ENCODE measurements around the gene MTG2.
A peak's percentile ranks its signal among the peaks of the same experiment; 100 is the strongest.

Gene MTG2

GRCh38 chr20:62203378-62204030 is 20.7 kb downstream of the MTG2 start:
- no peak for DNase-seq (ENCODE audit: low read depth)
- no peak overlapping the region for H3K4me3 ChIP-seq (ENCODE audit: low read length)
- TF ChIP-seq CTCF (IDR thresholded peaks at IDR 0.05; ENCODE audit: insufficient read depth, low read depth, low read length, missing control alignments): no peak

GRCh38 chr20:62205618-62206387 is 23.0 kb downstream of the MTG2 start:
- no peak for DNase-seq (ENCODE audit: low read depth)
- H3K4me3 ChIP-seq (ENCODE audit: low read length): no peak overlapping the region
- TF ChIP-seq CTCF (IDR thresholded peaks at IDR 0.05; ENCODE audit: insufficient read depth, low read depth, low read length, missing control alignments): no peak

- no peak for DNase-seq (ENCODE audit: low read depth)
- no peak for TF ChIP-seq CTCF (IDR thresholded peaks at IDR 0.05; ENCODE audit: insufficient read depth, low read depth, low read length, missing control alignments)
- no peak overlapping the region for H3K4me3 ChIP-seq (ENCODE audit: low read length)
Measured at GRCh38 chr20:62206388-62206775, 23.6 kb downstream of the MTG2 start.

- no peak overlapping the region for H3K4me3 ChIP-seq (ENCODE audit: low read length)
- TF ChIP-seq CTCF (IDR thresholded peaks at IDR 0.05; ENCODE audit: insufficient read depth, low read depth, low read length, missing control alignments): no peak
- no peak for DNase-seq (ENCODE audit: low read depth)
Measured at GRCh38 chr20:62208061-62208794, 25.4 kb downstream of the MTG2 start.

GRCh38 chr20:62208795-62209755 is 26.2 kb downstream of the MTG2 start:
- H3K4me3 ChIP-seq (ENCODE audit: low read length): no peak overlapping the region
- DNase-seq (ENCODE audit: low read depth): no peak
- peak; percentile 20 for TF ChIP-seq CTCF (IDR thresholded peaks at IDR 0.05; ENCODE audit: insufficient read depth, low read depth, low read length, missing control alignments)

GRCh38 chr20:62209850-62210495 is 27.1 kb downstream of the MTG2 start:
- no peak for TF ChIP-seq CTCF (IDR thresholded peaks at IDR 0.05; ENCODE audit: insufficient read depth, low read depth, low read length, missing control alignments)
- DNase-seq (ENCODE audit: low read depth): no peak
- H3K4me3 ChIP-seq (ENCODE audit: low read length): no peak overlapping the region

All from epithelial cell of esophagus (primary cell).